Sigmoid colon (tissue), 7 donors: ENCODE results near the gene CDH13. TPM values are rescaled to one million over a fixed set of nuclear protein-coding genes. Genes with fewer than 3 reads are reported as not detected.

ENCODE experiments used
- DNase-seq: peaks from one replicate; pipeline ENCODE4 v3.0.0-alpha.2; 2019
- H3K27ac ChIP-seq, 4 donors: fragments of 200-600 bp; sonication (generic); one replicate each; pipeline ENCODE4 v1.5.1; 2016 to 2019; ENCODE audit warnings: mild to moderate bottlenecking in 1 of 4
- H3K27me3 ChIP-seq, 3 donors: fragments of 200-600 bp; sonication (generic); one replicate each; pipeline ENCODE4 v1.5.1; 2019; ENCODE audit warnings: mild to moderate bottlenecking in 1 of 3
- H3K36me3 ChIP-seq, 4 donors: fragments of 200-600 bp; sonication (generic); one replicate each; pipeline ENCODE4 v1.5.1; 2016 to 2019
- H3K4me1 ChIP-seq, 4 donors: fragments of 200-600 bp; sonication (generic); one replicate each; pipeline ENCODE4 v1.5.1; 2017 to 2019
- H3K4me3 ChIP-seq, 4 donors: fragments of 200-600 bp; sonication (generic); one replicate each; pipeline ENCODE4 v1.5.1; 2017 to 2019; ENCODE audit warnings: mild to moderate bottlenecking in 2 of 4, moderate library complexity in 1 of 4
- H3K9me3 ChIP-seq, 4 donors: fragments of 200-600 bp in 3 of 4; sonication (generic) in 3 of 4; one replicate each; pipeline versions ENCODE4 v1.5.1 to v1.6.1; 2013 to 2019
- CTCF ChIP-seq, 4 experiments: fragments of 450-650 bp in 3 of 4; fragments of 200-600 bp in 1 of 4; IDR thresholded peaks; one replicate each; pipeline ENCODE4 v1.5.1; 2016 to 2019; ENCODE audit warnings: antibody characterized with exemption in 4 of 4, mild to moderate bottlenecking in 3 of 4, moderate library complexity in 2 of 4
- EP300 ChIP-seq, 4 donors: sonication (generic); formaldehyde crosslinking; IDR thresholded peaks; one replicate each; pipeline ENCODE4 v1.6.1; 2017; ENCODE audit warnings: antibody characterized with exemption in 4 of 4
- POLR2A ChIP-seq, 2 donors: fragments of 450-650 bp; IDR thresholded peaks; one replicate each; pipeline ENCODE4 v1.6.1; 2016; ENCODE audit warnings: antibody characterized with exemption in 2 of 2, mild to moderate bottlenecking in 2 of 2, moderate library complexity in 2 of 2
- POLR2AphosphoS5 ChIP-seq, 4 donors: sonication (generic); formaldehyde crosslinking; IDR thresholded peaks; one replicate each; pipeline ENCODE4 v1.6.1; 2017; ENCODE audit warnings: antibody characterized with exemption in 4 of 4
- WGBS, 2 donors: extraction: QIAGEN DNeasy Blood & Tissue Kit; methylation state at CpG; one replicate each; pipeline ENCODE4 v1.1.7; 2013; 5-methylcytosine and 5-hydroxymethylcytosine counted together
- intact Hi-C: fragments of 100-400 bp; cut with DNase I; formaldehyde crosslinking; loops from one replicate; pipeline ENCODE4 v1.15.1; 2023
- polyA plus RNA-seq, 3 donors: library from polyadenylated mRNA; stranded (reverse); fragments of 200-250 nt; gene quantifications; one replicate each; pipeline ENCODE4 v1.2.3, GENCODE V29; 2013
- total RNA-seq, 4 donors: library from RNA; depleted of rRNA; stranded (reverse); fragments of >200 nt; gene quantifications; one replicate each; pipeline ENCODE4 v1.1.0, GENCODE V29; 2016
- donor health status: healthy with polysubstance abuse.
- donor health status: Bipolar disorder and iron deficiency.
- donor health status: healthy.

Gene CDH13
- total and polyA plus RNA-seq, 7 donors = 0.60 to 17.6 (median 11.8) TPM

- no peaks in the 10 kb centered on the region for H3K36me3 ChIP-seq
- H3K4me3 ChIP-seq = no peak overlapping the region
- H3K9me3 ChIP-seq = no peaks in the 10 kb centered on the region
- no peak for DNase-seq
- intact Hi-C loops = no loop called here
- peaks cover 0 to 9% (median 4%) of the 10 kb centered on the region in 4 donors for H3K4me1 ChIP-seq
- WGBS, 2 donors = 84 to 93% methylated on average over 8 of the region's 8 CpGs
- TF ChIP-seq CTCF (IDR thresholded peaks at IDR 0.05) (no peak), POLR2AphosphoS5 (IDR thresholded peaks at IDR 0.05) (no peak), POLR2A (IDR thresholded peaks at IDR 0.05) (no peak), EP300 (IDR thresholded peaks at IDR 0.05) (no peak)
- H3K27me3 ChIP-seq = no peaks in the 10 kb centered on the region
- H3K27ac ChIP-seq = no peak overlapping the region
Measured at GRCh38 chr16:82954224-82954929, 327.6 kb downstream of the CDH13 start.

DNA sequence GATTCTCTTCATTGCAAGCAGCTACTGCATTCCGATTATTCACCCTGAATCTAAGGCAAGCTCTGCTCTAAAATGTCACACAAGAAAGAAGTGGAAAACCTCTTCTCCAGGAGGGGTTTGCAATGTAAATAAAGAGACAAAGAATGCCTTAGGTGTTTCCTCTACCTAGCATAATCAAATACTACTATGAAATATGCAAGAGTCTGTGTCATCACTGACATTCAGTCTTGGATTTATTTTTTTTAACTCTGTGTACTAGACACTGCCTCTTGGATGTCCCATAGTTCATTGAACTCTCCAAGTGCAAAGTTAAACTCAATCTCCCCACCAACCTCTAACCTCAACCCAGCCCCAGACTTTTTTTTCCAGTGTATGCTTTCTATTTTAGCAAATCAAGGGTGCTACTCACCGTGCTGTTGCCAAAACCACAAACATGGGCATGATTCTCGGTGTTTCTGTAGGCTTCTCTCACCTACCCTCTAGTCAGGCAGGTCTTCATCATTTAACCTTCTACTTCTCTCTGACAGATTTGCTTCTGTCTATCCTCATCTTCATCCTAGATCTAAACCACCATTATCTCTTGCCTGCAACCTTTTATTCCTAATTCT, 329.1 kb downstream of the CDH13 start:
- Histone ChIP-seq H3K27ac (no peak overlapping the region), H3K4me1 (peaks cover 0 to 6% (median 3%) of the 10 kb centered on the region in 4 donors), H3K9me3 (no peaks in the 10 kb centered on the region), H3K36me3 (no peaks in the 10 kb centered on the region), H3K27me3 (no peaks in the 10 kb centered on the region), H3K4me3 (no peak overlapping the region)
- intact Hi-C loops = no loop called here
- TF ChIP-seq EP300 (IDR thresholded peaks at IDR 0.05) (no peak), POLR2AphosphoS5 (IDR thresholded peaks at IDR 0.05) (no peak), CTCF (IDR thresholded peaks at IDR 0.05) (no peak), POLR2A (IDR thresholded peaks at IDR 0.05) (no peak)
- DNase-seq = no peak
- 79 to 82% methylated on average over 3 of the region's 3 CpGs for WGBS, 2 donors

GRCh38 chr16:82957212-82957611, 330.4 kb downstream of the CDH13 start:
- Histone ChIP-seq H3K27ac (no peak overlapping the region), H3K9me3 (no peaks in the 10 kb centered on the region), H3K4me1 (peaks cover 0 to 6% (median 3%) of the 10 kb centered on the region in 4 donors), H3K4me3 (no peak overlapping the region), H3K36me3 (no peaks in the 10 kb centered on the region), H3K27me3 (no peaks in the 10 kb centered on the region)
- no peak for DNase-seq
- intact Hi-C loops = no loop called here
- 65 to 85% methylated on average over 3 of the region's 3 CpGs for WGBS, 2 donors
- TF ChIP-seq EP300 (IDR thresholded peaks at IDR 0.05) (no peak), POLR2A (IDR thresholded peaks at IDR 0.05) (no peak), CTCF (IDR thresholded peaks at IDR 0.05) (no peak), POLR2AphosphoS5 (IDR thresholded peaks at IDR 0.05) (no peak)

DNA sequence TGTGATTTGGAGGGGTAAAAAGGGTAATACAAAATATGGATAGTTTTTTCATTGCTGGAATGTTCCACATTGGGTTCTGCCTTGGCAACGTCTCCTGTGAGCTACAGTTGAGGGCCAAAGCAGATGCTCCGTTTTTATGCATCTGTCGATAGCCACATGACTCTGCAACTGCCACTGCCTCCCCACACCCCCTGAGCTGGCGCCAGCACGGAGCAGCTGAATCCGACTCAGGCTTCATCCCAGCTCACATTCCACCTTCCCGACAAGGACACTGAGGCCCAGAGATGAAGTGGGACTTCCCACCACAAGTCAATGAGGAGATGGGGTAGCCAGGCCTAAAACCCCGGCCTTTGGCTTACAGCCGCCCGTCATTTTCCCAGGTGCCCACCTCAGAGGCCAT, 334.1 kb downstream of the CDH13 start:
- Histone ChIP-seq H3K9me3 (no peaks in the 10 kb centered on the region), H3K4me1 (no peaks in the 10 kb centered on the region), H3K27me3 (no peaks in the 10 kb centered on the region), H3K36me3 (no peaks in the 10 kb centered on the region), H3K4me3 (no peak overlapping the region), H3K27ac (no peak overlapping the region)
- DNase-seq = no peak
- TF ChIP-seq EP300 (IDR thresholded peaks at IDR 0.05) (no peak), CTCF (IDR thresholded peaks at IDR 0.05) (no peak), POLR2A (IDR thresholded peaks at IDR 0.05) (no peak), POLR2AphosphoS5 (IDR thresholded peaks at IDR 0.05) (no peak)
- intact Hi-C loops = no loop called here
- WGBS, 2 donors = 93 to 94% methylated on average over 10 of the region's 10 CpGs
